SKM-1 (cell line): ENCODE results near the gene ATP6V1G2.
"Not testable (repeated sequence)": the region's sequence is repeated elsewhere in the genome, so short reads cannot be mapped to it uniquely, and the experiment has no call there.

ENCODE experiments used
- DNase-seq: peaks from one replicate; lab custom pipeline; 2025; ENCODE audit not compliant: unreplicated experiment; lab: John Stamatoyannopoulos, UW

ATP6V1G2 gene

DNA sequence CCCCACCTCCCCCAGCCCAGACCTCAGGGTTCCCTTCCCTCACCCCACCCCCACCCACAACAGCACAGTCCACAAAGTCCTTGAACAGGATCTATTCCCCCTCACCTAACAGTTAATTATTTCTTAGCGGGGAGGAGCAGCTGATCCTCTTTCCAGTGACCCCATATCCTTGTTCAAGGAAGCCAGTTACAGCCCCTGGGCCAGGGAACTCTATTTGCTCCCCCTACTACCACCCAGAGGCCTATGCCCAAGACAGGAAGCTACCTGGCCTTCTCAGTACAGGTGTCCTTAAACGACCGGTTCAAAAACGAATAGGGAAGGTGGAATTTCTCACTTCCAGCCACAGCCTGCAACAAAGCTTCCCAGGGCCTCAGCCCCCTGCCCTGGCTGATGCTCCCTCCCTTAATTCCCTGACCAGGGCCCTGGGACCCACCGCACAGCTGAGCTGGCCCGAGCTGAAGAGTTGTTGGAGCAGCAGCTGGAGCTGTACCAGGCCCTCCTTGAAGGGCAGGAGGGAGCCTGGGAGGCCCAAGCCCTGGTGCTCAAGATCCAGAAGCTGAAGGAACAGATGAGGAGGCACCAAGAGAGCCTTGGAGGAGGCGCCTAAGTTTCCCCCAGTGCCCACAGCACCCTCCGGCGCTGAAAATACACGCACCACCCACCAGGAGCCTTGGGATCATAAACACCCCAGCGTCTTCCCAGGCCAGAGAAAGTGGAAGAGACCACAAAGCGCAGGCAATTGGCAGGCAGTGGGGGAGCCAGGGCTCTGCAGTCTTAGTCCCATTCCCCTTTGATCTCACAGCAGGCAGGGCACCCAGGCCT, 16.9 kb downstream of the ATP6V1G2 start:
- no peak for DNase-seq

DNA sequence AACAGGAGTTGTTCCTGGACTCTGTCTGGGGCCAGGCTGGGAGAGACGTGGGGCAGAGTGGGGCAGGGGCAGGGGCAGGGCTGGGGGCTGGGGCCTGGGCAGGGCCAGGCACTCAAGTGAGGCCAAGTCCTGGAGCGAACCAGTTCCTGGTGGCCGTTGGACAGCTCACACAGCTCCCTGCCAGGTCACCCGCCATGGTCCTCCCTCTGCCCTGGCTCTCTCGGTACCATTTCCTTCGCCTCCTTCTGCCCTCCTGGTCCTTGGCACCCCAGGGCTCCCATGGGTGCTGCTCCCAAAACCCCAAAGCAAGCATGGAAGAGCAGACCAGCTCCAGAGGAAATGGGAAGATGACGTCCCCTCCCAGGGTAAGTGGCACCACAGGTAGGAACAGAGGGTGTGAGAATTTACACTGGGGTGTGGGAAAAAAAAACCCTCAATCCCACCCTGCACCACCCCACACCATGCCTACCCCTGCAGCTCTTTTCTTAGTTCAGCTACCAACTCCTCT, 17.5 kb downstream of the ATP6V1G2 start, which contains the start of gene MCCD1:
MCCD1 (plus strand) TSS at position 142 of the 508 bp plus-strand sequence; CDS start at position 195, 53 bp downstream.
- no peak for DNase-seq

DNA sequence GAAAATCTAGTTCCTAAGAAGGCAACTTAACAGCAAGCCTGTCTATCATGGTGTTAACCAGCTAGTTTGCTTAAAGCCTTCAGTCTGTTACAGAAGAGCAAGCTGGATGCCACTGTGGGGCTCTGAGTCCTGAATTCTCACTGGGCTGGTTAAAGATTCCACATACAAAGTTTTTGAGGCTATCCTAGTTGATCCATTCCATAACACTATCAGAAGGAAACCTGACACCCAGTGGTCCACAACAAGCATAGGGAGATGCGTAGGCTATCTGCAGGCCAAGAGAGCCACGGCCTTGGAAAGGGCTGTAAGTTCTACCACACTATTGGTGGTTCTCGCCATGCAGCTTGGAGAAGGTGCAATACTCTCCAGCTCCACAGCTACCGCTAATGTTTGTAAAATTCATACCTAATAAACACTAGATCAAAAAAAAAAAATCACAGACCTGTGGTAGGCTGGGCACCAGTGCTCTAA, 18.1 kb downstream of the ATP6V1G2 start:
- no peak for DNase-seq

DNA sequence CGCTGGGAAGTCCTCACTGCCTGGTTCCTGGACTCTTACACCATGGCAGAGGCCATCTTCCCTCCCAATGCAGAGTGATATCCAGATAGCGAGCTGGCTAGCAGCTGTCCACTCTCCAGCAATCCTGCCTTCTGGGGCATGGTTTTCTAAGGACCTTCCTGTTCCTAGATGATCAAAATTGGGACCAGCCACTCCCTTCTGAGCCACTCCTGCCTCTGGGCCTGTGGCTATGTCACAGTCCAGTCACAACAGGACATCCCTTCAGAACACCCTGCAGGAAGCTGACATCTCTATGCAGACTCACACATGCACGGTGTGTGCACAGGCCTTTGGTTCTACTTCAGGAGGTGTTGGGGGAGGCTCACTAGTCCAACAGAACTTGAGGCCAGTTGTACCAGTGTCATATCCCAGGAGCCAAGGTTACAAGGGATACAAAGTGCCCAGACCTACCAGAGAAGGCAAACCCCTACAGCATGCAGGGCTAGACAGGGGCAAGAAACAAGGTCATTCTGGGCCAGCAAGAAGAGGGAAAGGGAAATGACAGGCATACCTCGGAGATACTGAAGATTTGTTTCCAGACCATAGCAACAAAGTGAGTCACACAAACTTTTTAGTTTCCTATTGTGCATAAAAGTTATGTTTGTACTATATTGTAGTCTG, 20.3 kb downstream of the ATP6V1G2 start:
- no peak for DNase-seq

DNA sequence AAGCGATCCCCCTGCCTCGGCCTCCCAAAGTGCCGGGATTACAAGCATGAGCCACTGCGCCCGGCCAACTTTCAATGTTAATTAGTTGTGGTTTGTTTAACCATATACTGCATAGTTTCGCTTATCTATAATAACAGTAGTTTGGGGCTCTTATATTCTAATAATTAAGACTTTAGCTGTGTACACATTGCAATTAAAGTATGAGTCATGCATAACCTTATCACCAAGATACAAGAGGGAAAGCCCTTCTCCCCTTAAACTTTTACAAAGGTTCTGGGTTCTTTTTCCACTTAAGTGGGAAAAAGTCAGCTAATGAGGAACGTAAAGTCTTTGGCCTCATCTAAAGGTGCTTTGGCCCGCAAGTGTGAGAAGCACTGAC, 20.9 kb downstream of the ATP6V1G2 start:
- DNase-seq = no peak

DNA sequence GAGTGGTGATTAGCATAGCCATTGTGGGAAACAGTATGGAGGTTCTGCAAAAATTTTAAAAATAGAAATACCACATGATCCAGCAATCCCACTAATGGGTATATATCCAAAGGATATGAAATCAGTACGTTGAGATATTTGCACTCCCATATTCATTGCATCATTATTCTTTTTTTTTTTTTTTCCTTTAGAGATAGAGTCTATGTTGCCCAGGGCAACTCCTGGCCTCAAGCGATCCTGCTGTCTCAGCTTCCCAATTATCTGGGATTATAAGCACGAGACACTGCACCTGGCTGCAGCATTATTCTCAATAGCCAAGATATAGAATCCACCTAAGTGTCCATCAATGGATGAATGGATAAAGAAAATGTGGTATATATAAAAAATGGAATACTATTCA, 24.6 kb downstream of the ATP6V1G2 start:
- no peak for DNase-seq

DNA sequence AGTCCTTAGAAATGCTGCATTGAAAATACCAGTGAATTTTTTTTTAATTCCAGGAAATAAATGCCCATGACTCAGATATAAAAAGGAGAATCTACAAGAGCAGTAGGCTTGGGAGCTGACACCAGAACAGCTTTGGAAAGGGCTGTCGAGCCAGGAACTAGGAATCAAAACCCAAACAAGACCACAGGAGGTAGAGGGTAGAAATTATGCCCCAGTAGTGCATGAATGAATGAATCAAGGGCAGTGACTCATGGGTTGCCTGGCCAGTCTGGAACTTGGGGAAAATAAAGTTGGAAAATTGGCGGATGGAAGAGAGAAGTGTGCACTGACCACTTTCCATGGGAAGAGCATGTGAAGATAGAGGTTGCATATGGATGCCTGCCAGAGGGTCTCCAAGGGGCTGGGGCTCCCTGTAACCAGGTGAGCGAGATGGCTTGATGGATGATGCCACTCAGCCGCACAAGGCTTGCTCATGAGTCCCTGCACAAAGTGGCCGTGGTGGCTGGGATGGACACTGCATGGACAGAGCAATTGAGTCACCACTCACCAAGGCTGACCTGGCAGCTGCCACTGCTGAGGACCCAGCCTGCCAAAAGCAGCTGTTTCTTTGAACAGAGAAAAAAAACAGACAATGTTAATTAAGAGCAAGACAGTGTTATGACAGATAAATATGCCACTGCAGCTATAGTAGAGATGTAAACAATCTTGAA, 32.8 kb downstream of the ATP6V1G2 start:
- DNase-seq = no peak

DNA sequence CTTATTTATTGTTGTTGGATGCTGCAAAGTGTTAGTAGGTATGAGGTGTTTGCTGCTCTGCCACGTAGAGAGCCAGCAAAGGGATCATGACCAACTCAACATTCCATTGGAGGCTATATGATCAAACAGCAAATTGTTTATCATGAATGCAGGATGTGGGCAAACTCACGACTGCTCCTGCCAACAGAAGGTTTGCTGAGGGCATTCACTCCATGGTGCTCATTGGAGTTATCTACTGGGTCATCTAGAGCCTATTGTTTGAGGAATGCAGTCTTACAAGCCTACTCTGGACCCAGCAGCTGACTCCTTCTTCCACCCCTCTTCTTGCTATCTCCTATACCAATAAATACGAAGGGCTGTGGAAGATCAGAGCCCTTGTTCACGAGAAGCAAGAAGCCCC, 36.4 kb downstream of the ATP6V1G2 start:
- DNase-seq = no peak

DNA sequence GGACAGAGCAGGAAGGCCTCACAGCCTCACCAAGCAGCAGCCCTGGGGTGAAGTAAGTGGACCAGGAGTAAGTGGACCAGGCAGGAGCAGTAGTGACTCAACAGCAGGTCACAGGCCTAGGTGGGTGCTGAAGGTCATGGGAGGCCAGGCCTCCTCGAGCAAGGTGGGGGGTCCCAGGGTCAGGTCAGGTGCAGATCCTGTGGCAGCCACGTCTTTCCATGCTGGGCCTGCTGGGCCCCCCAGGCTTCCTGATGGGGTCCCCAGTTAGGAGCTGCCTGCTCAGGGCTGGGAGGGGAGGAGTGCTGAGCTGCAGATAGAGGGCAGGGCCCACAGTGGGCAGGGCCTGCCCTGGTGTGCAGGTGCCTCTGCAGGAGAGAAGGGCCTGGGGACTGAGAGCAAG, 37.4 kb downstream of the ATP6V1G2 start:
- DNase-seq = not testable (repeated sequence)

DNA sequence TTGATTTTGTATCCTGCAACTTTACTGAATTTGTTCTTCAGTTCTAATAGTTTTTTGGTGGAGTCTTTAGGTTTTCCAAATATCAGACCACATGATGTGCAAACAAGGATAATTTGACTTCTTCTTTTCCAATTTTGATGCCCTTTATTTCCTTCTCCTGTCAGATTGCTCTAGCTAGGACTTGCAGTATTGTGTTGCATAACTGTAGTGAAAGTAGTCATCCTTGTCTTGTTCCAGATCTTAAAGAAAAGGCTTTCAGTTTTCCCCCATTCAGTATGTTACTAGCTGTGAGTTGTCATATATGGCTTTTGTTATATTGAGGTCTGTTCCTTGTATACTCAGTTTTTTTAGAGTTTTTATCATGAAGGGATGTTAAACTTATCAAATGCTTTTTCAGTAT, 43.8 kb downstream of the ATP6V1G2 start:
- DNase-seq = no peak

DNA sequence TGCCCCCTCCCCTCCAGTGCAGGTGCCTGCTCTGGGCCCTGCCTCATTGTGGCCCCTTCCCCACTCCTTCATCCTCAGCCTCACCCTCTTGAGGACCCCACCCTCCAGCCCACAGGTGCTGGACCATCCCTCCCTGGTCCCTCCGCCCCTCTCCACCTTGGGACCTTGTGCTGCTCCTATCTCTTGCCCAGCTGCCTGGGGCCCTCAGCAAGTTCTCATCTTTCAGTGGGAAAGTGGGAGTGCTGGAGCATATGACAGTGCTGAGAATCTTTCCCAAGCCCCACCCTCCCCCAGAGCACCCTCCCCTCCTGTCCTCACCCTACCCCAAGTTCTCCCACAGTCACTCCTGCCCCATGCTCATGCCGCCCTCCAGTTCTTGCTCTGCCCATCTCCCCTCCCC, 46.8 kb downstream of the ATP6V1G2 start:
- not testable (repeated sequence) for DNase-seq

DNA sequence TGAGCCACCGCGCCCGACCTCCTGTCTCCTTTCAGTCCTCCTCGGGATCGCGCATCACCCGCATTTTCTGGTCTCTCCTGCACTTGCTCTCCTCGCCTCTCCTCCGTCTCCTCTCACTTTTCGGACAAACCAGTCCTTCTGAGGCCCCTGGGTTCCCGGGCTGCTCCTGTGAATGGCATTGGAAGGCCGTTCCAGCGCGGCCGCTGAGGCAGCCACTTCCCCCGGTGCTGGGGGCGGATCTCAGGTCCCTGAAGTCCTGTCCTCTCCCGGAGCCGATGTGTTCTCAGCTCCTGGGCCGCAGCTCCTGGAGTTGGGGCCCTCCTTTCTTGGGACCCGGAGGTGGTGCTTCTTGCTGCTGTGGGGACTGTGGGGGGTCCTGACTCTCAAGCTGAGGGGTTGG, 47.7 kb downstream of the ATP6V1G2 start:
- DNase-seq = no peak

DNA sequence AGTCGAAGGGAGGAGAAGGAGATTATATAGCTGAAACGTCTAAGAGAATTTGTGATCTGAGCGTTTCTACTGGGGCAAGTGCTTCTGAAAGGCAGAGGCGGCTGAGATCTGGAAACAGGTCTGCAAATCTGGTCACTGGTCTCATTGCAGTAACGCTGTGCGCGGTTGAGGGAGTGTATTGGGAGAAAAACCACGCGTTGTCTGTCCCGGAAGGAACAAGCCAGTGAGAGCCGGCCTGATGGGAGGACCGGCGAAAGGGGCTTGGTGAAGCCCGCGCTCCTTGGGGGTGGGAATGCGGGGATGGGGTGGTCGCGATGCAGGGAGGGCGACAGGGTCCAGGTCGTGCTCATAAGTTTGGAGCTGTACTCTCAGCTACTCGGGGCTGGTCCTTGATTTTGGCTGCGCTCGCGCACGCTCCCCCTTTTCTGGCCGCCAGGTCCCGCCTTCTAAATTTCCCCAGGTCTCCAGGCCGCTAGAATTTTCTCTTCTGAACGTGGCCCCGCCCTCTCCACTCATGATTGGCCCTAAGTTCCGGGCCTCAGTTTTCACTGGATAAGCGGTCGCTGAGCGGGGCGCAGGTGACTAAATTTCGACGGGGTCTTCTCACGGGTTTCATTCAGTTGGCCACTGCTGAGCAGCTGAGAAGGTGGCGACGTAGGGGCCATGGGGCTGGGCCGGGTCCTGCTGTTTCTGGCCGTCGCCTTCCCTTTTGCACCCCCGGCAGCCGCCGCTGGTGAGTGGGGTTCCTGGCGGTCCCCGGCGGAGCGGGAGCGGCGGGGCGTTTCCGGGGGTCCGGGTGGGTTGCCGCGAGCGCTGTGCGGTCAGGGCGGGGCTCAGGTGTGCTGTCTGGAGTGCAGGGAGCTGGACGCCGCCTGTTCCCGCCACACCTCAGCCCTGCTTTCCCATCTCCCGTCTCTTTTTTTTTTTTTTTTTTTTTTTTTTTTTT, 48.6 kb downstream of the ATP6V1G2 start, which contains the start of gene MICB:
MICB (plus strand) TSS at position 615 of the 946 bp plus-strand sequence; CDS start at position 664, 49 bp downstream.
- DNase-seq = no peak

DNA sequence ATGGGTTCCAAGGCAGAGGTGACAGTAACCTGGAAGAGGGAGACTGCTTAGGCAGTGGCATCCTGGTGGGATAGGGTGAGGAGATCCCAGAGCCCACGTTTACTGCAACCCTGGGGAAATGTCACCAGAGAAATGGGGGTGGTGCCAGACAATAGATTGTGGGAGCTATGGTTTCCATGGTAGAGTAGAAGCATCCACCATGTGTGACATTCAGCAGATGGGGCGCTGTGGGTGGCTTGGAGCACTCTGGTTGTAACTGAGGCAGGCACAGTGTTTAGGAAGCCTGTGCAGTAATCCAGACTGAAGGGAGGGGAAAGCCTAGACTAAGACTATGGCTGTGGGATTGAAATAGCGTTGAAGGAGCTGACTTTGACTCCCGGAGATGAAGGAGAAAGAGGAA, 49.6 kb downstream of the ATP6V1G2 start:
- not testable (repeated sequence) for DNase-seq

DNA sequence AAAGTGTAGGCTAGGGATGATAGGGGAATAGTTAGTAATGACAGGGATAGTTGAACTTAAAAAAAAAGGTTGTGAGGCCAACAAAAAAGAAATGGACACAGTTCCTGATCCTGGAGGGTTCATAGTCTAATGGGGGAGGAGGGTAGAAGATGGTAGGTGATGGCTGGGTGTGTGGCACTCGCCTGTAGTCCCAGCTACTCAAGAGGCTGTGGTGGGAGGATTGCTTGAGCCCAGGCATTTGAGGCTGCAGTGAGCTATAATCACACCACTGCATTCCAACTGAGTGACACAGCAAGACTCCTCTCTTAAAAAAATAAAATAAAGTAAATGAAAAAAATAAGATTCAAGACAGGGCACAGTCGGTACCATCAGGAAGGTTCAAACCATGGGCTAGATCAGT, 50.8 kb downstream of the ATP6V1G2 start:
- no peak for DNase-seq
